Left lung (tissue), 10 donors: ENCODE results near the gene OTOA. TPM values are rescaled to one million over a fixed set of nuclear protein-coding genes. Genes with fewer than 3 reads are reported as not detected.
A peak's percentile ranks its signal among the peaks of the same experiment; 100 is the strongest.
"Not testable (repeated sequence)": the region's sequence is repeated elsewhere in the genome, so short reads cannot be mapped to it uniquely, and the experiment has no call there.

Experiments used
- ATAC-seq: fragments of 200-7000 bp; cut with Tn5 transposase; one replicate; pipeline ENCODE4 v1.9.1; 2020; ENCODE audit warnings: moderate library complexity
- DNase-seq, 4 donors: peaks; one replicate each; pipeline ENCODE4 v3.0.0-alpha.2; 2013 to 2020
- H3K27ac ChIP-seq, 2 donors: fragments of 200-600 bp; sonication (generic) in 1 of 2; one replicate each; pipeline versions ENCODE4 v1.5.0 to v1.8.0; 2020 to 2021
- H3K27me3 ChIP-seq, 2 donors: fragments of 200-600 bp; sonication (generic) in 1 of 2; one replicate each; pipeline versions ENCODE4 v1.5.0 to v1.8.0; 2020 to 2021
- H3K36me3 ChIP-seq, 2 donors: fragments of 200-600 bp; sonication (generic) in 1 of 2; one replicate each; pipeline versions ENCODE4 v1.5.0 to v1.8.0; 2020 to 2021
- H3K4me1 ChIP-seq, 2 donors: fragments of 200-600 bp; one replicate each; pipeline ENCODE4 v1.8.0; 2021
- H3K4me3 ChIP-seq, 2 donors: fragments of 200-600 bp; sonication (generic) in 1 of 2; one replicate each; pipeline versions ENCODE4 v1.5.0 to v1.8.0; 2020 to 2021; ENCODE audit warnings: mild to moderate bottlenecking in 1 of 2
- H3K9me3 ChIP-seq, 2 donors: fragments of 200-600 bp; sonication (generic) in 1 of 2; one replicate each; pipeline versions ENCODE4 v1.5.0 to v1.8.0; 2020 to 2021
- CTCF ChIP-seq, 2 donors: fragments of 200-600 bp; sonication (generic) in 1 of 2; IDR thresholded peaks; one replicate each; pipeline versions ENCODE4 v1.5.0 to v1.8.0; 2021; ENCODE audit warnings: antibody characterized with exemption in 2 of 2
- intact Hi-C, 2 donors: fragments of 100-400 bp; cut with DNase I; formaldehyde crosslinking; loops; one replicate each; pipeline versions ENCODE4 v1.11.2 to v1.14.2; 2022
- polyA plus RNA-seq, 6 donors: library from polyadenylated mRNA; unstranded; fragments of 120-200 nt; gene quantifications; one replicate each; pipeline ENCODE4 v1.2.1, GENCODE V29; 2013; ENCODE audit not compliant: insufficient read length in 6 of 6
- total RNA-seq, 2 donors: library from RNA; stranded (reverse); fragmentation: NEBNext Ultra II Directional; extraction: Animal tissue kit (Norgen Biotek cat#: 25700); gene quantifications; one replicate each; pipeline ENCODE4 v1.2.1, GENCODE V29; 2021
- donor health status: DM: no; HTN: yes; CAD: no.
- donor health status: DM: no; HTN: no; CAD: no.

The OTOA gene
- total and polyA plus RNA-seq, 8 donors: 0.06 to 1.1 (median 0.10) TPM; not detected in 1

GRCh38 chr16:21727344-21727743 lies 63.6 kb downstream of the OTOA start:
- ATAC-seq: no peak
- TF ChIP-seq CTCF (IDR thresholded peaks at IDR 0.05): no peak
- H3K4me3 ChIP-seq: no peak overlapping the region
- DNase-seq: no peak
- H3K36me3 ChIP-seq: no peaks in the 10 kb centered on the region
- H3K27ac ChIP-seq: no peak overlapping the region
- intact Hi-C loops: no loop called here
- no peaks in the 10 kb centered on the region for H3K27me3 ChIP-seq
- H3K9me3 ChIP-seq: no peaks in the 10 kb centered on the region
- H3K4me1 ChIP-seq: no peaks in the 10 kb centered on the region

- H3K9me3 ChIP-seq, H3K4me3 ChIP-seq, H3K4me1 ChIP-seq, H3K27ac ChIP-seq, DNase-seq, H3K27me3 ChIP-seq, intact Hi-C loops, ATAC-seq, H3K36me3 ChIP-seq: not testable (repeated sequence)
Measured at GRCh38 chr16:21731233-21731632, 67.5 kb downstream of the OTOA start.

GRCh38 chr16:21740637-21741036 lies 76.9 kb downstream of the OTOA start:
- ATAC-seq, H3K27me3 ChIP-seq, intact Hi-C loops, DNase-seq, H3K4me1 ChIP-seq, H3K27ac ChIP-seq, H3K36me3 ChIP-seq, H3K9me3 ChIP-seq, H3K4me3 ChIP-seq: not testable (repeated sequence)

GRCh38 chr16:21756192-21757079 lies 92.7 kb downstream of the OTOA start:
- ATAC-seq: peak; percentile 60
- not testable (repeated sequence) for DNase-seq, H3K36me3 ChIP-seq

GRCh38 chr16:21757080-21757671 lies 93.4 kb downstream of the OTOA start:
- H3K9me3 ChIP-seq, H3K36me3 ChIP-seq, DNase-seq, H3K27me3 ChIP-seq, H3K27ac ChIP-seq, intact Hi-C loops, H3K4me3 ChIP-seq, H3K4me1 ChIP-seq: not testable (repeated sequence)
- ATAC-seq: peak; percentile 100

More at GRCh38 chr16:21756192-21757079, 92.7 kb downstream of the OTOA start:
- H3K4me1 ChIP-seq, intact Hi-C loops, H3K9me3 ChIP-seq, H3K27me3 ChIP-seq, H3K4me3 ChIP-seq: not testable (repeated sequence)
- H3K27ac ChIP-seq: peak overlapping the region in 1 of 2 donors; percentile 61

GRCh38 chr16:21768280-21768679 lies 104.5 kb downstream of the OTOA start:
- H3K36me3 ChIP-seq, H3K9me3 ChIP-seq, H3K27ac ChIP-seq, H3K4me1 ChIP-seq, ATAC-seq, intact Hi-C loops, H3K27me3 ChIP-seq, DNase-seq, H3K4me3 ChIP-seq: not testable (repeated sequence)

- DNase-seq, H3K27ac ChIP-seq, H3K4me3 ChIP-seq, H3K36me3 ChIP-seq, intact Hi-C loops, H3K27me3 ChIP-seq, H3K4me1 ChIP-seq, H3K9me3 ChIP-seq, ATAC-seq: not testable (repeated sequence)
Measured at GRCh38 chr16:21768810-21769209, 105.0 kb downstream of the OTOA start.

- H3K36me3 ChIP-seq, DNase-seq, H3K27ac ChIP-seq, H3K9me3 ChIP-seq, H3K27me3 ChIP-seq, H3K4me1 ChIP-seq, intact Hi-C loops, H3K4me3 ChIP-seq: not testable (repeated sequence)
- peak; percentile 53 for ATAC-seq
Measured at GRCh38 chr16:21769284-21769683, 105.5 kb downstream of the OTOA start.

GRCh38 chr16:21770584-21770983 lies 106.8 kb downstream of the OTOA start:
- H3K4me1 ChIP-seq, H3K27ac ChIP-seq, H3K9me3 ChIP-seq, H3K4me3 ChIP-seq, H3K27me3 ChIP-seq, H3K36me3 ChIP-seq, ATAC-seq, DNase-seq, intact Hi-C loops: not testable (repeated sequence)

GRCh38 chr16:21772547-21773206 lies 108.9 kb downstream of the OTOA start:
- H3K36me3 ChIP-seq, intact Hi-C loops, ATAC-seq: not testable (repeated sequence)

GRCh38 chr16:21773207-21773553 lies 109.4 kb downstream of the OTOA start:
- H3K9me3 ChIP-seq, DNase-seq, ATAC-seq, H3K27ac ChIP-seq, H3K4me3 ChIP-seq, intact Hi-C loops, H3K36me3 ChIP-seq, H3K27me3 ChIP-seq, H3K4me1 ChIP-seq: not testable (repeated sequence)

More at GRCh38 chr16:21772547-21773206, 108.9 kb downstream of the OTOA start:
- H3K4me1 ChIP-seq, H3K4me3 ChIP-seq, H3K27ac ChIP-seq, H3K9me3 ChIP-seq, H3K27me3 ChIP-seq, DNase-seq: not testable (repeated sequence)

- intact Hi-C loops: not testable (repeated sequence)
Measured at GRCh38 chr16:21780525-21780924, 116.8 kb downstream of the OTOA start.

More at GRCh38 chr16:21780525-21780924, 116.8 kb downstream of the OTOA start:
- not testable (repeated sequence) for H3K9me3 ChIP-seq, H3K36me3 ChIP-seq, H3K4me1 ChIP-seq, DNase-seq, H3K27me3 ChIP-seq, H3K4me3 ChIP-seq, H3K27ac ChIP-seq, ATAC-seq
